Measurements from ENCODE around the gene MRPL46. TPM values are rescaled to one million over a fixed set of nuclear protein-coding genes. Genes with fewer than 3 reads are reported as not detected.

Gene MRPL46
- total RNA-seq, 4 donors from 2014 or later = 17.3 to 30.2 (median 19.3) TPM

GRCh38 chr15:88450125-88450798 is 16.9 kb downstream of the MRPL46 start:
- DNase-seq (ENCODE audit: low spot score in 2 of 2) = peak; percentile 28 to 50
- Histone ChIP-seq H3K36me3 (no peaks in the 10 kb centered on the region), H3K4me1 (peaks cover 0 to 5% (median 2%) of the 10 kb centered on the region in 4 donors), H3K9me3 (peaks cover 0 to 3% (median 0%) of the 10 kb centered on the region in 4 donors), H3K27me3 (no peaks in the 10 kb centered on the region), H3K4me3 (no peak overlapping the region), H3K27ac (no peak overlapping the region)
- no peak for TF ChIP-seq EP300 (IDR thresholded peaks at IDR 0.05)
- peak in 4 of 5 experiments; percentile 26 to 50 (median 41) for TF ChIP-seq CTCF (IDR thresholded peaks at IDR 0.05)
- WGBS, 2 donors = 4 to 5% methylated on average over 12 of the region's 12 CpGs

GRCh38 chr15:88449581-88449980 is 17.6 kb downstream of the MRPL46 start:
- no peak for DNase-seq (ENCODE audit: low spot score in 2 of 2)
- no peak overlapping the region for H3K4me3 ChIP-seq
- H3K36me3 ChIP-seq = no peaks in the 10 kb centered on the region
- H3K4me1 ChIP-seq = peaks cover 0 to under 1% (median under 1%) of the 10 kb centered on the region in 4 donors
- WGBS, 2 donors = 83 to 85% methylated on average over 8 of the region's 8 CpGs
- no peak for TF ChIP-seq EP300 (IDR thresholded peaks at IDR 0.05)
- no peak for TF ChIP-seq POLR2A (IDR thresholded peaks at IDR 0.05)
- TF ChIP-seq CTCF (IDR thresholded peaks at IDR 0.05) = no peak
- no peak overlapping the region for H3K27ac ChIP-seq
- H3K9me3 ChIP-seq = peaks cover 0 to 4% (median 0%) of the 10 kb centered on the region in 4 donors
- no peaks in the 10 kb centered on the region for H3K27me3 ChIP-seq

- Histone ChIP-seq H3K27me3 (no peaks in the 10 kb centered on the region), H3K36me3 (no peaks in the 10 kb centered on the region), H3K9me3 (peaks cover 0 to 4% (median 0%) of the 10 kb centered on the region in 4 donors), H3K27ac (no peak overlapping the region), H3K4me1 (no peaks in the 10 kb centered on the region), H3K4me3 (no peak overlapping the region)
- 79 to 89% methylated on average over 4 to 5 of the region's 5 CpGs for WGBS, 2 donors
- no peak for DNase-seq (ENCODE audit: low spot score in 2 of 2)
- TF ChIP-seq CTCF (IDR thresholded peaks at IDR 0.05) = no peak
- no peak for TF ChIP-seq POLR2A (IDR thresholded peaks at IDR 0.05)
- TF ChIP-seq EP300 (IDR thresholded peaks at IDR 0.05) = no peak
These were observed 18.2 kb downstream of the MRPL46 start for GRCh38 chr15:88448991-88449461.

GRCh38 chr15:88447741-88448140 is 19.4 kb downstream of the MRPL46 start:
- Histone ChIP-seq H3K4me3 (no peak overlapping the region), H3K4me1 (no peaks in the 10 kb centered on the region), H3K36me3 (no peaks in the 10 kb centered on the region), H3K27ac (no peak overlapping the region), H3K27me3 (no peaks in the 10 kb centered on the region), H3K9me3 (peaks cover 0 to 17% (median 0%) of the 10 kb centered on the region in 4 donors)
- DNase-seq (ENCODE audit: low spot score in 2 of 2) = no peak
- TF ChIP-seq CTCF (IDR thresholded peaks at IDR 0.05) (no peak), EP300 (IDR thresholded peaks at IDR 0.05) (no peak), POLR2A (IDR thresholded peaks at IDR 0.05) (no peak)
- WGBS, 2 donors = 85 to 100% methylated on average over 1 of the region's 1 CpG

- Histone ChIP-seq H3K9me3 (peaks cover 0 to 21% (median 0%) of the 10 kb centered on the region in 4 donors), H3K27ac (no peak overlapping the region), H3K4me1 (no peaks in the 10 kb centered on the region), H3K36me3 (no peaks in the 10 kb centered on the region), H3K27me3 (no peaks in the 10 kb centered on the region), H3K4me3 (no peak overlapping the region)
- DNase-seq (ENCODE audit: low spot score in 2 of 2) = no peak
- TF ChIP-seq POLR2A (IDR thresholded peaks at IDR 0.05) (no peak), CTCF (IDR thresholded peaks at IDR 0.05) (no peak), EP300 (IDR thresholded peaks at IDR 0.05) (no peak)
- WGBS, 2 donors = 59 to 74% methylated on average over 1 of the region's 1 CpG
These were observed 20.0 kb downstream of the MRPL46 start for GRCh38 chr15:88447206-88447605.

Data from tibial nerve (tissue), 4 donors.